Muscle layer of colon (tissue), 2 donors: ENCODE results near the gene DUS1L.

ENCODE experiments used
- H3K27ac ChIP-seq: one replicate; pipeline ENCODE4 v1.7.0; 2013; ENCODE audit warnings: low read depth, mild to moderate bottlenecking, low read length, moderate library complexity
- H3K27me3 ChIP-seq, 2 donors: one replicate each; pipeline ENCODE4 v1.7.0; 2013; ENCODE audit warnings: low read length in 2 of 2, mild to moderate bottlenecking in 2 of 2; ENCODE audit not compliant: insufficient read depth in 2 of 2, control insufficient read depth in 1 of 2
- H3K36me3 ChIP-seq: one replicate; pipeline ENCODE4 v1.7.0; 2013; ENCODE audit warnings: mild to moderate bottlenecking, low read length; ENCODE audit not compliant: insufficient read depth
- H3K4me1 ChIP-seq: one replicate; pipeline ENCODE4 v1.7.0; 2013; ENCODE audit warnings: mild to moderate bottlenecking, low read length; ENCODE audit not compliant: insufficient read depth
- H3K4me3 ChIP-seq, 2 donors: one replicate each; pipeline ENCODE4 v1.7.0; 2013; ENCODE audit warnings: low read length in 2 of 2, low read depth in 1 of 2, mild to moderate bottlenecking in 1 of 2, moderate library complexity in 1 of 2
- H3K9ac ChIP-seq: one replicate; pipeline ENCODE4 v1.7.0; 2013; ENCODE audit warnings: low read length
- H3K9me3 ChIP-seq: one replicate; pipeline ENCODE4 v1.7.0; 2013; ENCODE audit warnings: mild to moderate bottlenecking, low read length
- donor health status: abdominal sarcoma.
- donor health status: Adenocarcinoma of cecum.

Gene DUS1L

DNA sequence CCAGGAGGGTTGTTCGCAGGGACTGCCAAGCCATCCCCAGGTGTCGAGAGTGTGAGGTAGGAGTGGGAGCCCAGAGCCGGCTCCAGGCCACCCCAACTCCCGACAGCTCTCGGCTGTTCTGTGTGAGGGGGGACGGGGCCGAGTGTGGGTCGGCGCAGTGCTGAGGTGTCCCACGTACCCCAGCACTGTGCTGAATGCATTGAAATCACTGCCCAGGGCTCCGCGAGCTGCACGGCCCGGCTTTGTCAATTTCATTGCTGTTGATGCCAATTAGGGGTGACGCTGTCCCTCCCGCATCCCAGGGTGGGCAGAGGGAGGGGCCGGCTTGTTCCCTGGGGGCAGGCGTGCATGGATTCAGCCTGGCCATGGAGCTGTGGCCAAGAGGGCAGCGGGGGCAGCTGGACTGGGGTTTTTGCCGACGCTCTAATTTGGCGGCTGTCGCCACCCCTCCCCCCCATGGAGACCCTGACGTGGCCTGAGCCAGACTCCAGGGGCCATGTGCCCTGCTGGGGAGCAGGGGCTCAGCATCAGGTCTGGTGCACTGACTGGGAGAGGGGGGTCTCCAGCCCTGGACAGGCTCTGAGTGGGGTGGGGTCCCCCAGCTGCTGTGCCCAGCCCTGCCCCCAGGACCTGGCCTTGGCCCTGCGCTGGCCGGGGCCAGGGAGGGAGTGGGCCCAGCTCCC lies 57.2 kb downstream of the DUS1L start:
- H3K36me3 ChIP-seq, result no peaks in the 10 kb centered on the region
- H3K9ac ChIP-seq, result no peak overlapping the region
- no peaks in the 10 kb centered on the region for H3K27me3 ChIP-seq
- peaks cover 39% of the 10 kb centered on the region for H3K4me1 ChIP-seq
- no peak overlapping the region for H3K27ac ChIP-seq
- no peak overlapping the region for H3K4me3 ChIP-seq
- no peaks in the 10 kb centered on the region for H3K9me3 ChIP-seq
